Activated CD4-positive, alpha-beta memory T cell treated with anti-CD3 and anti-CD28 coated beads, Interleukin-2, amount 10 ng/mL, durations not matched to agents 7 days and 5 days (primary cell): ENCODE data around the gene RPL12. TPM values are rescaled to one million over a fixed set of nuclear protein-coding genes. Genes with fewer than 3 reads are reported as not detected.
"Not testable (repeated sequence)": the region's sequence is repeated elsewhere in the genome, so short reads cannot be mapped to it uniquely, and the experiment has no call there.

Experiments
- CTCF ChIA-PET: fragments of 350-600 bp; sonication (Branson Sonifier 250); formaldehyde crosslinking; loops from one replicate; lab custom pipeline; 2021; ENCODE audit warnings: antibody characterized with exemption, inconsistent platforms; lab: Charles Lee
- POLR2A ChIA-PET: fragments of 350-600 bp; sonication (Branson Sonifier 250); formaldehyde crosslinking; loops from one replicate; lab custom pipeline; 2021; ENCODE audit warnings: antibody characterized with exemption; lab: Charles Lee
- DNase-seq: peaks from one replicate; pipeline ENCODE4 v3.0.0-alpha.2; 2020
- H3K27ac Mint-ChIP-seq: one replicate; pipeline ENCODE4 v1.8.0; 2021; ENCODE audit warnings: mild to moderate bottlenecking, mixed read lengths
- H3K27me3 Mint-ChIP-seq: one replicate; pipeline ENCODE4 v1.8.0; 2021; ENCODE audit warnings: mixed read lengths
- H3K36me3 Mint-ChIP-seq: one replicate; pipeline ENCODE4 v1.8.0; 2021; ENCODE audit warnings: low read depth, mixed read lengths
- H3K4me1 Mint-ChIP-seq: one replicate; pipeline ENCODE4 v1.8.0; 2021; ENCODE audit warnings: mixed read lengths
- H3K4me3 Mint-ChIP-seq: one replicate; pipeline ENCODE4 v1.8.0; 2021; ENCODE audit warnings: mild to moderate bottlenecking, mixed read lengths
- H3K9me3 Mint-ChIP-seq: one replicate; pipeline ENCODE4 v1.8.0; 2021; ENCODE audit warnings: mixed read lengths
- total RNA-seq, 2 experiments: library from RNA; stranded (reverse); gene quantifications; one replicate each; pipeline ENCODE4 v1.2.3, GENCODE V29; 2021

RPL12 gene
- total RNA-seq, 2 experiments from 2014 or later = 1,379 to 1,395 TPM

DNA sequence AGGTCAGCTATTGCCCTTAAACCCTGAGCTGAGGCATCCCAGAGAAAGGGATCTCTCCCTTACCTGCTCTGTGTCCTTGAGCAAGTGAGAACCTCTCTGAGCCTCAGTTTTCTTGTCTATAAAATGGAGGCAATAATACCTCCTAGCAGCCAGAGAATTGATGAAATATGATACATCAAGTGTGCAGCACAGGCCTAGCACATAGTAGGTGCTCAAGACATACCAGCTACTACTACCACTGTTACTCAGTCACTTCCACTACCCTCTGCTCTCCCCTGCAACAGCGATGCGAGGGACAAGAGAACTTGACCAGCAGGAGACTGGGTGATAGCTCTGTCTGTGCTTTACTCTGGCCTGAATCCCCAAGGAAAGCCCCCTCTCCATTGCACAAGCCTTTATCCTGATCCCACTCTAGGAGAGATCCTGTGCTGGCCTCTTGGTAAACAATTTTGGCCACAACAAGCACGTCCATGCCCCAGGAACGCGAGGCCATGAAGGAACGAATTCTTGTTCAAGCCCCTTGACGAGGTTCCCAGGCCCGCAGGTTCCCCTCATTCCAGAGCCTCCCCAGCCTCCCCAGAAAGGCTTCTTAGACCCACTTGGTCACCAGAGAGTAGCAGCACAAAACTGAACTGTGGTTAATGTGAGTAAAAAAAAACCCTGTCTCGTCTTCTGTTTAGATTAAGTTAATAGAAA is 39.5 kb upstream of the RPL12 start:
- no peak overlapping the region for H3K4me3 Mint-ChIP-seq
- DNase-seq = no peak
- H3K4me1 Mint-ChIP-seq = peaks cover 5% of the 10 kb centered on the region
- no peaks in the 10 kb centered on the region for H3K27me3 Mint-ChIP-seq
- H3K36me3 Mint-ChIP-seq = peaks cover 15% of the 10 kb centered on the region
- H3K9me3 Mint-ChIP-seq = no peaks in the 10 kb centered on the region
- H3K27ac Mint-ChIP-seq = no peak overlapping the region
- ChIA-PET CTCF (interaction anchor here (1.0 kb wide), 1 partner anchor 244 kb away, joined by 3 read pairs; the partner anchor contains the start of gene TOR2A), POLR2A (interaction anchor here (0.8 kb wide), 1 partner anchor 12 kb away, joined by 3 read pairs; no protein-coding TSS in a partner anchor)

GRCh38 chr9:127489471-127490115 is 38.4 kb upstream of the RPL12 start:
- no peak overlapping the region for H3K4me3 Mint-ChIP-seq
- POLR2A ChIA-PET = interaction anchor here (0.8 kb wide), 1 partner anchor 10 kb away, joined by 3 read pairs; no protein-coding TSS in a partner anchor
- H3K9me3 Mint-ChIP-seq = no peaks in the 10 kb centered on the region
- DNase-seq = no peak
- H3K4me1 Mint-ChIP-seq = no peaks in the 10 kb centered on the region
- H3K36me3 Mint-ChIP-seq = peaks cover 20% of the 10 kb centered on the region
- CTCF ChIA-PET = interaction anchor here (1.0 kb wide), 1 partner anchor 245 kb away, joined by 3 read pairs; the partner anchor contains the start of gene TOR2A
- H3K27me3 Mint-ChIP-seq = no peaks in the 10 kb centered on the region
- H3K27ac Mint-ChIP-seq = no peak overlapping the region

DNA sequence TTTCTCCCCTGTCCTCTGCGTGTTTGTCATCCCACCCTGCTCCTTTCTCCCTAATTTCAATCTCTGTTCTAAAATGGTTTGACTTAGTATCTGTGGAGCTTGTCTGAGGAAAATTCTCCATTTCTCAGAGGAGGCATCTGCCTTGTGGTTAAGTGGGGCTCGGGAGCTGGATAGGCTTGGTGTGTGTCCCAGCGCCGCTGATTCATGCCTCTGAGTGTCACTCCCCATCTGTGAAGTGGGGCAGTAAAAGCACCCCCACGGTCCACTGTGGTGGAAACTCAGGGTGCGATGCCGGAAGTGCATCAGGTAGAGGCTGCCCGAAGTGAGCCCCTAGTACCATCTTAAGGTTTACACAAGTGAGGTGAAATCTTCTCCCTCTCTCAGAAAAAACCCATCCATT is 37.7 kb upstream of the RPL12 start:
- CTCF ChIA-PET = interaction anchor here (1.1 kb wide), 1 partner anchor 96 kb away, joined by 7 read pairs; no protein-coding TSS in a partner anchor
- POLR2A ChIA-PET = no interaction called here
- H3K36me3 Mint-ChIP-seq = peaks cover 23% of the 10 kb centered on the region

DNA sequence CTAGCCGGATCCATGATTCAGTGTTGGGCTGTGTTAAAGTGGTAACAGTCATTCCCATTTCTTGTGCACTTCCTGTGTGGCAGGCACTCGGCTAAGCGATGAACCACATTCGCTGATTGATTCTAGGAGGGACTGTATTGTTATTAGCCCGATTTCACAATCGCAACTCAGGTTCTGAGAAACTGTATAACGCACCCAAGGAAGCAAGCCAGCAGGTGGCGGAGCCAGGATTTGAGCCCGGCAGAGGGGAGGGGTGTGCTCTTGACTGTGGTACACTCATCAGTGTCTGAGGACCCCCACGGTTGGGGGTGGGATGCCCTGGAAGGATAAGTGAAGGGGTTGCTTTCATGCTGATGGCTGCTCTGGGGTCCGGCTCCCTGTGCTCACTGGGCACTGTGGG is 34.8 kb upstream of the RPL12 start:
- POLR2A ChIA-PET = no interaction called here
- Mint-ChIP-seq H3K27me3 (no peaks in the 10 kb centered on the region), H3K4me1 (no peaks in the 10 kb centered on the region), H3K4me3 (no peak overlapping the region), H3K9me3 (no peaks in the 10 kb centered on the region), H3K27ac (no peak overlapping the region), H3K36me3 (peaks cover 24% of the 10 kb centered on the region)
- CTCF ChIA-PET = no interaction called here
- no peak for DNase-seq

More for the DNA sequence above, 37.7 kb upstream of the RPL12 start:
- no peak for DNase-seq
- H3K4me1 Mint-ChIP-seq = no peaks in the 10 kb centered on the region
- H3K9me3 Mint-ChIP-seq = no peaks in the 10 kb centered on the region
- no peaks in the 10 kb centered on the region for H3K27me3 Mint-ChIP-seq
- no peak overlapping the region for H3K4me3 Mint-ChIP-seq
- no peak overlapping the region for H3K27ac Mint-ChIP-seq

DNA sequence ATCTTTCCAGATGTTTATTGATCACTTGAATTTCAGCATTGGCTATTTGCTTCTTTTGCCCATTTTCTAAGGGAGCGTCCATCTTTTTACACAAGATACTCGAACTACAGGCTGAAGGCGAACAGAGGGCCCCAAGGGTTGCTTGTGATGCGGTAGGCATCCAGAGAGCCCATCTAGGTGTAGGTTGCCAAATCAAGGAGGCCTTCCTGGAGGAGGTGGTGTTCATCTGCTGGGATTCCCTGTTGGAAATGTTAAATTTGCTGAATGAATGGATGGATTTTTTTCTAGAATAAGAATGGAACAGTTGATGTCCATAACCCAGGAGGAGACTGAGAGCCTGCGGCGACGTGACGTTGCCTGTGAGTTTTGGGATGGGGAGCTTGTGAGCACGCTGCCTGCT is 31.5 kb upstream of the RPL12 start:
- peaks cover 30% of the 10 kb centered on the region for H3K36me3 Mint-ChIP-seq
- ChIA-PET POLR2A (no interaction called here), CTCF (no interaction called here)
- H3K9me3 Mint-ChIP-seq = no peaks in the 10 kb centered on the region
- no peaks in the 10 kb centered on the region for H3K27me3 Mint-ChIP-seq
- no peak overlapping the region for H3K27ac Mint-ChIP-seq
- H3K4me1 Mint-ChIP-seq = no peaks in the 10 kb centered on the region
- H3K4me3 Mint-ChIP-seq = no peak overlapping the region
- no peak for DNase-seq

GRCh38 chr9:127479507-127480081 is 28.4 kb upstream of the RPL12 start:
- H3K9me3 Mint-ChIP-seq = no peaks in the 10 kb centered on the region
- ChIA-PET POLR2A (interaction anchor here (0.8 to 1.0 kb wide), 2 partner anchors 11 to 17 kb away, joined by 3 read pairs; no protein-coding TSS in a partner anchor), CTCF (interaction anchor here (0.8 to 1.2 kb wide), 2 partner anchors 24 to 46 kb away, joined by 3 read pairs; no protein-coding TSS in a partner anchor)
- no peak for DNase-seq
- no peak overlapping the region for H3K27ac Mint-ChIP-seq
- no peak overlapping the region for H3K4me3 Mint-ChIP-seq
- peaks cover 18% of the 10 kb centered on the region for H3K36me3 Mint-ChIP-seq
- H3K4me1 Mint-ChIP-seq = no peaks in the 10 kb centered on the region
- H3K27me3 Mint-ChIP-seq = no peaks in the 10 kb centered on the region

- Mint-ChIP-seq H3K27me3 (no peaks in the 10 kb centered on the region), H3K9me3 (no peaks in the 10 kb centered on the region), H3K27ac (no peak overlapping the region), H3K36me3 (peaks cover 10% of the 10 kb centered on the region), H3K4me3 (no peak overlapping the region), H3K4me1 (no peaks in the 10 kb centered on the region)
- ChIA-PET POLR2A (no interaction called here), CTCF (no interaction called here)
- DNase-seq = no peak
Observed at GRCh38 chr9:127474592-127474991, 23.4 kb upstream of the RPL12 start.

GRCh38 chr9:127473932-127474331 is 22.7 kb upstream of the RPL12 start:
- CTCF ChIA-PET = interaction anchor here (1.0 kb wide), 1 partner anchor 19 kb away, joined by 3 read pairs; no protein-coding TSS in a partner anchor
- no peaks in the 10 kb centered on the region for H3K4me1 Mint-ChIP-seq
- peaks cover 9% of the 10 kb centered on the region for H3K36me3 Mint-ChIP-seq
- no peak overlapping the region for H3K27ac Mint-ChIP-seq
- H3K4me3 Mint-ChIP-seq = no peak overlapping the region
- no peaks in the 10 kb centered on the region for H3K27me3 Mint-ChIP-seq
- no peaks in the 10 kb centered on the region for H3K9me3 Mint-ChIP-seq
- POLR2A ChIA-PET = no interaction called here
- no peak for DNase-seq

- Mint-ChIP-seq H3K27ac (no peak overlapping the region), H3K4me1 (no peaks in the 10 kb centered on the region), H3K4me3 (no peak overlapping the region), H3K27me3 (no peaks in the 10 kb centered on the region), H3K36me3 (peaks cover 7% of the 10 kb centered on the region), H3K9me3 (no peaks in the 10 kb centered on the region)
- ChIA-PET CTCF (interaction anchor here (1.0 kb wide), 1 partner anchor 18 kb away, joined by 3 read pairs; no protein-coding TSS in a partner anchor), POLR2A (no interaction called here)
- no peak for DNase-seq
Observed at GRCh38 chr9:127473501-127473900, 22.3 kb upstream of the RPL12 start.

GRCh38 chr9:127470662-127471061 is 19.5 kb upstream of the RPL12 start:
- no peaks in the 10 kb centered on the region for H3K27me3 Mint-ChIP-seq
- POLR2A ChIA-PET = interaction anchor here (1.7 kb wide), 1 partner anchor 20 kb away, joined by 11 read pairs; the partner anchor contains the start of genes LRSAM1 and RPL12
- CTCF ChIA-PET = no interaction called here
- no peaks in the 10 kb centered on the region for H3K4me1 Mint-ChIP-seq
- DNase-seq = no peak
- no peak overlapping the region for H3K4me3 Mint-ChIP-seq
- H3K9me3 Mint-ChIP-seq = no peaks in the 10 kb centered on the region
- H3K36me3 Mint-ChIP-seq = peaks cover 20% of the 10 kb centered on the region
- no peak overlapping the region for H3K27ac Mint-ChIP-seq

DNA sequence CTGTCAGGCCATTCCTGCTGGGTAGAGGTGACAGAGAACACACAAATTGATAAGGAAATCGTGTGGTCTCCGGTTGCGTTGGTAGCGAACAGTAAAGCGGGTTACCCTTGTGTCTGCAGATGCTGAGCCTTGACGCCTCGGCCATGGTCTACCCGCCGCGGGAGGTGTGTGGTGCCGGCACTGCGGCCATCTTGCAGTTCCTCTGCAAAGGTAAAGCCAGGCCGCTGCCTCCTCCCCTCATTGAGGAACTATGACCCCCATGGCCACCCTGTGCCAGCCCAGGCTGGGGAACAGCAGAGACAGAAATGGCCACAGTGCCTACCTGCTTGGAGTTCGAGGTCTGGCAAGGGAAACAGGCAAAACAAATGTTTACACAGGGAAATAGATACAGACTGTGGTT is 16.4 kb upstream of the RPL12 start:
- ChIA-PET CTCF (interaction anchor here (1.3 kb wide), 1 partner anchor 253 kb away, joined by 3 read pairs; no protein-coding TSS in a partner anchor), POLR2A (no interaction called here)
- Mint-ChIP-seq H3K4me3 (no peak overlapping the region), H3K27ac (no peak overlapping the region), H3K27me3 (no peaks in the 10 kb centered on the region), H3K9me3 (no peaks in the 10 kb centered on the region), H3K4me1 (no peaks in the 10 kb centered on the region), H3K36me3 (peaks cover 23% of the 10 kb centered on the region)
- DNase-seq = no peak

DNA sequence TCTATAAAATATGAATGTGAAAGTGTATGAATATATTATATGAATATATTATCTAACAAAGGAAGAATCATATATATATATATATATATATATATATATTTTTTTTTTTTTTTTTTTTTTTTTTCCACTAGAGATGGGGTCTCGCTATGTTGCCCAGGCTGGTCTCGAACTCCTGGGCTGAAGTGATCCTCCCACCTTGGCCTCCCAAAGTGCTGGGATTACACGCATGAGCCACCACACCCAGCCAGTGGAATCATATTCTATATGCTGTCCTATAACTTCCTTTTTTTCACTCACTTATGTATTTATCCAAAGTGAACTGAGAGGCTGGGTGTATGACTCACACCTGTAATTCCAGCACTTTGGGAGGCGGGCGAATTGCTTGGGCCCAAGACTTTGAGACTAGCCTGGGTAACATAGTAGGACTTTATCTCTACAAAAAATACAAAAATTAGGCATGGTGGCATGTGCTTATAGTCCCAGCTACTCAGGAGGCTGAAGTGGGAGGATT is 15.3 kb upstream of the RPL12 start:
- H3K4me3 Mint-ChIP-seq, H3K4me1 Mint-ChIP-seq, POLR2A ChIA-PET, H3K27ac Mint-ChIP-seq, DNase-seq, H3K9me3 Mint-ChIP-seq, H3K27me3 Mint-ChIP-seq, CTCF ChIA-PET: not testable (repeated sequence)
- H3K36me3 Mint-ChIP-seq = peaks cover 35% of the 10 kb centered on the region

GRCh38 chr9:127463911-127464310 is 12.7 kb upstream of the RPL12 start:
- Mint-ChIP-seq H3K36me3 (peaks cover 31% of the 10 kb centered on the region), H3K4me3 (no peak overlapping the region), H3K9me3 (no peaks in the 10 kb centered on the region), H3K4me1 (no peaks in the 10 kb centered on the region), H3K27me3 (no peaks in the 10 kb centered on the region), H3K27ac (no peak overlapping the region)
- ChIA-PET POLR2A (no interaction called here), CTCF (interaction anchor here (1.2 kb wide), 1 partner anchor 9 kb away, joined by 3 read pairs; no protein-coding TSS in a partner anchor)
- no peak for DNase-seq
